GM12878 (cell line): ENCODE data around the gene FGR. TPM values are rescaled to one million over a fixed set of nuclear protein-coding genes. Genes with fewer than 3 reads are reported as not detected.

Source experiments
- BMI1 ChIP-seq: fragments of 450-650 bp; IDR thresholded peaks from 2 replicates; pipeline ENCODE4 v1.6.1; 2016; ENCODE audit warnings: mild to moderate bottlenecking, moderate library complexity, borderline replicate concordance
- MYB ChIP-seq: fragments of 150-350 bp; IDR thresholded peaks from 2 replicates; pipeline ENCODE4 v1.6.1; 2014; ENCODE audit warnings: mild to moderate bottlenecking, low read depth, low read length, borderline replicate concordance
- YBX1 ChIP-seq: fragments of 450-650 bp; IDR thresholded peaks from 2 replicates; pipeline ENCODE4 v1.6.1; 2016; ENCODE audit warnings: antibody characterized with exemption
- polyA plus RNA-seq, 11 experiments: library from polyadenylated mRNA; depleted of rRNA in 4 of 11; unstranded in 6 of 11; stranded (reverse) in 5 of 11; fragments of >200 nt; fragmentation: Nextera tagmentation in 4 of 11; fragmentation: Illumina TruSeq in 1 of 11; extraction: Ambion mirVana in 4 of 11; extraction: Trizol in 1 of 11; gene quantifications; 1 replicate in 1 of 11; 2 replicates in 10 of 11; pipeline versions ENCODE4 v1.2.1 to v1.2.3, GENCODE V29; 2011 to 2016; ENCODE audit warnings: inconsistent platforms in 2 of 11, missing spikeins in 2 of 11, low read depth in 1 of 11
- total RNA-seq, 4 experiments: library from RNA; depleted of rRNA in 3 of 4; stranded (reverse); fragments of >200 nt in 3 of 4; fragmentation: Illumina TruSeq in 1 of 4; extraction: Trizol in 1 of 4; gene quantifications; 2 replicates each; pipeline versions ENCODE4 v1.2.1 to v1.2.3, GENCODE V29; 2013 to 2021
- TF ChIP-seq, protein P1 (sequence below): fragments of 450-650 bp; IDR thresholded peaks from 2 replicates; pipeline ENCODE4 v1.6.1; 2016; ENCODE audit warnings: mild to moderate bottlenecking
- TF ChIP-seq, protein P2 (sequence below): fragments of 450-650 bp; conservative IDR thresholded peaks from 2 replicates; pipeline ENCODE4 v1.6.1; 2017; ENCODE audit warnings: mild to moderate bottlenecking, moderate library complexity
- TF ChIP-seq, protein P3 (sequence below): fragments of 150-350 bp; IDR thresholded peaks from 2 replicates; pipeline ENCODE4 v1.6.1; 2016; ENCODE audit warnings: low read depth, low read length
- TF ChIP-seq, protein P4 (sequence below): fragments of 450-650 bp; IDR thresholded peaks from 2 replicates; pipeline ENCODE4 v1.6.1; 2016; ENCODE audit warnings: mild to moderate bottlenecking

The FGR gene
- total and polyA plus RNA-seq, 10 of the 15 experiments (the other 5 are each of a cell fraction or from before 2014, with no cell fraction given): 10.9 to 193 (median 74.7) TPM

DNA sequence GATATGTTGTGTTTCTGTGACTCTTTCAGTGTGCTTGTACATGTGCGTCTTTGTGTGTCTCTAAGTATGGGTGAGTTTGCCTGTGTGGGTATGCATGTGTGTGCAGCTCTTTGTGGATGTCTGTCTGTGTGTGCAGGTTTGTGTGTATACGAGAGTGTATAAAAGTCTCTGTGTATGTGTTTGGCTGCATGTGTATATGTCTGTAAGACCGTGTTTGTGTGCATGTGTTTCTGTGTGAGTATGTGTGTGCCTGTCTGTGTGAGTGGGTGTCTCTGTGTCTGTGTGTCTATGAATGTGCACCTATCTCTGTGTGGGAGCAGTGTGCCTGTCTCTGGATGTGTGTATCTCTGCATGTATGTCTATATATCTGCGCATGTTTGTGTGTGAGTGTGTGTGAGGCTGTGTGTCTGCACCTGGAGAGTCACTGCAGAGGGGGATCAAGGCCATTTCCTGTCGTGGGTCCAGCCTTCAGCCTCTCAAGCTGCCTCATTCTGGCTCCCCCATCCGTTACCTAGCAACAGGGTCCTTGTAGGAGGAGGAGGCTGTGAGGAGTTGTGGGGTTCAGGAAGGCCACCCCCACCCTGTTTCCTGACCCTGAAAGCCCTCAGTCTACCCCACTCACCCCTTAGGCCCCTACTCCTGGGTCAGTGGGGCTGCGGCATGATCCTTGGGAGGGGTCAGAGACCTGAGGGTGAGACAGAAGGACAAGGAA, 10.4 kb downstream of the FGR start (continued):
- TF ChIP-seq, protein P1, sequence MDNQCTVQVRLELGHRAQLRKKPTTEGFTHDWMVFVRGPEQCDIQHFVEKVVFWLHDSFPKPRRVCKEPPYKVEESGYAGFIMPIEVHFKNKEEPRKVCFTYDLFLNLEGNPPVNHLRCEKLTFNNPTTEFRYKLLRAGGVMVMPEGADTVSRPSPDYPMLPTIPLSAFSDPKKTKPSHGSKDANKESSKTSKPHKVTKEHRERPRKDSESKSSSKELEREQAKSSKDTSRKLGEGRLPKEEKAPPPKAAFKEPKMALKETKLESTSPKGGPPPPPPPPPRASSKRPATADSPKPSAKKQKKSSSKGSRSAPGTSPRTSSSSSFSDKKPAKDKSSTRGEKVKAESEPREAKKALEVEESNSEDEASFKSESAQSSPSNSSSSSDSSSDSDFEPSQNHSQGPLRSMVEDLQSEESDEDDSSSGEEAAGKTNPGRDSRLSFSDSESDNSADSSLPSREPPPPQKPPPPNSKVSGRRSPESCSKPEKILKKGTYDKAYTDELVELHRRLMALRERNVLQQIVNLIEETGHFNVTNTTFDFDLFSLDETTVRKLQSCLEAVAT: peak; percentile 67
- TF ChIP-seq, protein P2, sequence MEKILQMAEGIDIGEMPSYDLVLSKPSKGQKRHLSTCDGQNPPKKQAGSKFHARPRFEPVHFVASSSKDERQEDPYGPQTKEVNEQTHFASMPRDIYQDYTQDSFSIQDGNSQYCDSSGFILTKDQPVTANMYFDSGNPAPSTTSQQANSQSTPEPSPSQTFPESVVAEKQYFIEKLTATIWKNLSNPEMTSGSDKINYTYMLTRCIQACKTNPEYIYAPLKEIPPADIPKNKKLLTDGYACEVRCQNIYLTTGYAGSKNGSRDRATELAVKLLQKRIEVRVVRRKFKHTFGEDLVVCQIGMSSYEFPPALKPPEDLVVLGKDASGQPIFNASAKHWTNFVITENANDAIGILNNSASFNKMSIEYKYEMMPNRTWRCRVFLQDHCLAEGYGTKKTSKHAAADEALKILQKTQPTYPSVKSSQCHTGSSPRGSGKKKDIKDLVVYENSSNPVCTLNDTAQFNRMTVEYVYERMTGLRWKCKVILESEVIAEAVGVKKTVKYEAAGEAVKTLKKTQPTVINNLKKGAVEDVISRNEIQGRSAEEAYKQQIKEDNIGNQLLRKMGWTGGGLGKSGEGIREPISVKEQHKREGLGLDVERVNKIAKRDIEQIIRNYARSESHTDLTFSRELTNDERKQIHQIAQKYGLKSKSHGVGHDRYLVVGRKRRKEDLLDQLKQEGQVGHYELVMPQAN: peak; percentile 38
- TF ChIP-seq, protein P3, sequence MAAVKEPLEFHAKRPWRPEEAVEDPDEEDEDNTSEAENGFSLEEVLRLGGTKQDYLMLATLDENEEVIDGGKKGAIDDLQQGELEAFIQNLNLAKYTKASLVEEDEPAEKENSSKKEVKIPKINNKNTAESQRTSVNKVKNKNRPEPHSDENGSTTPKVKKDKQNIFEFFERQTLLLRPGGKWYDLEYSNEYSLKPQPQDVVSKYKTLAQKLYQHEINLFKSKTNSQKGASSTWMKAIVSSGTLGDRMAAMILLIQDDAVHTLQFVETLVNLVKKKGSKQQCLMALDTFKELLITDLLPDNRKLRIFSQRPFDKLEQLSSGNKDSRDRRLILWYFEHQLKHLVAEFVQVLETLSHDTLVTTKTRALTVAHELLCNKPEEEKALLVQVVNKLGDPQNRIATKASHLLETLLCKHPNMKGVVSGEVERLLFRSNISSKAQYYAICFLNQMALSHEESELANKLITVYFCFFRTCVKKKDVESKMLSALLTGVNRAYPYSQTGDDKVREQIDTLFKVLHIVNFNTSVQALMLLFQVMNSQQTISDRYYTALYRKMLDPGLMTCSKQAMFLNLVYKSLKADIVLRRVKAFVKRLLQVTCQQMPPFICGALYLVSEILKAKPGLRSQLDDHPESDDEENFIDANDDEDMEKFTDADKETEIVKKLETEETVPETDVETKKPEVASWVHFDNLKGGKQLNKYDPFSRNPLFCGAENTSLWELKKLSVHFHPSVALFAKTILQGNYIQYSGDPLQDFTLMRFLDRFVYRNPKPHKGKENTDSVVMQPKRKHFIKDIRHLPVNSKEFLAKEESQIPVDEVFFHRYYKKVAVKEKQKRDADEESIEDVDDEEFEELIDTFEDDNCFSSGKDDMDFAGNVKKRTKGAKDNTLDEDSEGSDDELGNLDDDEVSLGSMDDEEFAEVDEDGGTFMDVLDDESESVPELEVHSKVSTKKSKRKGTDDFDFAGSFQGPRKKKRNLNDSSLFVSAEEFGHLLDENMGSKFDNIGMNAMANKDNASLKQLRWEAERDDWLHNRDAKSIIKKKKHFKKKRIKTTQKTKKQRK: no peak
- TF ChIP-seq, protein P4, sequence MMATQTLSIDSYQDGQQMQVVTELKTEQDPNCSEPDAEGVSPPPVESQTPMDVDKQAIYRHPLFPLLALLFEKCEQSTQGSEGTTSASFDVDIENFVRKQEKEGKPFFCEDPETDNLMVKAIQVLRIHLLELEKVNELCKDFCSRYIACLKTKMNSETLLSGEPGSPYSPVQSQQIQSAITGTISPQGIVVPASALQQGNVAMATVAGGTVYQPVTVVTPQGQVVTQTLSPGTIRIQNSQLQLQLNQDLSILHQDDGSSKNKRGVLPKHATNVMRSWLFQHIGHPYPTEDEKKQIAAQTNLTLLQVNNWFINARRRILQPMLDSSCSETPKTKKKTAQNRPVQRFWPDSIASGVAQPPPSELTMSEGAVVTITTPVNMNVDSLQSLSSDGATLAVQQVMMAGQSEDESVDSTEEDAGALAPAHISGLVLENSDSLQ: peak; percentile 26; the same call in 1 of the 2 replicates
- no peak for TF ChIP-seq MYB
- TF ChIP-seq BMI1: peak; percentile 97
- TF ChIP-seq YBX1: peak; percentile 83; the same call in 1 of the 2 replicates
